ENCODE results near the gene OR4D10. TPM values are rescaled to one million over a fixed set of nuclear protein-coding genes. Genes with fewer than 3 reads are reported as not detected.

The OR4D10 gene
- not detected in 5 replicates for total RNA-seq (2022; extraction: Qiagen RNA extraction; ENCODE audit: low read depth)

DNA sequence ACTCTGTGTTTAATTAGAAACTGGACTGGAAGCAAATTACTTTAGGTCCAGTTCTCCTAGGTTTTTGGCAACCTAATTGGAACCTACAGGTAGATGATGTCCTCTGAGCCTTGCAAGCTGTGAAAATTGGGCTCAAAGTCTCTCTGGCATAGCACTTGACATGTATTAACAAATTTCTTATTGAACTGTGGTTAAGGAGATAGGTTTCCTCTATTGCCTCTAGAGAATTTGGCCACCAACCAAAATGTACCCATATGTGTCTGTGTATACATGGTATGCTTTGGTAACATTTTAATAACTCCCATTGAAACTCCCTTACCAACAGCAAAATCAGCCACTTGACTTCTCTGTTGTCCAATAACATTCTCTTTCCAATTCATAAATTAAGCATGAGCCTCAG lies at the start of gene OR4D10:
TSS of gene OR4D10 (plus strand) at position 301 of the 400 bp plus-strand sequence. CDS start 4,115 bp downstream, outside the sequence.

DNA sequence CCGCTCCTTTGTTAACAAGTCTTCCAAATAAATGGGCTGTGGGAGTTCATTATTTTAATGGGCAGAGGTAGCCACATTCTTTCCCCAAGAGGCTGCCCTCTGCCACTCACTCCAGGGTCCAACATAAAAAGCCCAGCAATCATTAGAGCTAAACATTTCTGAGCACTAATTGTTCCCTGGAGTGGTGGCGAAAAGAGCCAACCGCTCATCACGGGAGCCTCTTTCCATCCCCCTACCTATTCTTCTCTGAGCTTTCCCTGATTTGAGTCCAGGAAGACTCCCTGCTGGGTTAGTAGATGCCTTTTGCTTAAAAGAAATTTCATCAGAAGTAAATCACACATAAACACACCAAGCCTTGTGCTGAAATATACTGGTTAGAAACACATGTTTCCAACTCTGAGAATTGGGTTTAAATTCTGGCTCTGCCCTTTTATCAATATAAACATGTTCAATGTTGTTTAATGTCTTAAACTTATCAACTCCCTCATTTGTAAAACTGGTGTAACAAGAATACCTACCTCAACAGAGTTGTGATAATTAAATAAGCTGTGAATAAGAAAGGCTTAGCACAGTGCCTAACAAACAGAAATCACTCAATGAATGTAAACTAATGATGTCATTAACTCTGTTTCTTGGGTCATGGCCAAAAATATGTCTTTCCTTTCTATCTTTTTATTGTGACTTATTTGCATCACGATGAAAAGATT lies 46.6 kb upstream of the OR4D10 start, which contains the start of gene OR5A2:
TSS of gene OR5A2 (minus strand) at position 53 of the 707 bp plus-strand sequence. CDS start 3,460 bp downstream, outside the sequence.

DNA sequence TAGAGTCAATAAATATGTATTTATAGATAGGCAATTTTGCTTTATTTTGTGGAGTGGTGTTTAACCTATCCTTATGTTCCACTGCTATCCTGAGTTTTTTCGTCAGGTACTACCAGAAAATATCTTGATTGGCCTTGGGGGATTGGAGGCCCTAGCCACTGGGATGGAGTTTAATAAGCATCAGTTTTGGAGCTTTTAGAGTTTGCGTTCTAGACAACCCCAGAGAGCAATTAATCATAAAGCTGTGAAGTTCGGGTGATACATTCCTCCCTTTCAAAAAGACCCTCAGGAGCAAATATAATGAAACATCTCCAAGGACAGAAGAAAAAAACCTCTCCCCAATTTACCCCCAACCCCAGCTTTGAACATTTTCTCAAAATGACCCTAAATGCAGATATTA lies 36.9 kb upstream of the OR4D10 start, which contains the start of gene OR5A1:
TSS of gene OR5A1 (plus strand) at position 301 of the 400 bp plus-strand sequence. CDS start 6,700 bp downstream, outside the sequence.

DNA sequence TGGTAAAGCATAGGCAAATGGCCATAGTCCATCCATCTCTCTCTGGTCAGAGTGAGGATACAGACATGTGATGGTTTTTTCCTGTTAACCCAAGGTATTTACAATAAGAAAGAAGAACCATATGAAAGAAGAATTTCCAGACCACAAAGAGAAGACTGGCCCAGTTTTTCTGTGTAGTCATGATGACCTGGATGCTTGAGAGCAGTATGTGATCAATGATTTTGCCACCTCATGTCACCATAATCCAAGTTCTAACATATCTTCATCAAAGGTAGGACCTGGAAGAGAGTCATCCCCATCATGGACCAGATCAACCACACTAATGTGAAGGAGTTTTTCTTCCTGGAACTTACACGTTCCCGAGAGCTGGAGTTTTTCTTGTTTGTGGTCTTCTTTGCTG lies 16.5 kb upstream of the OR4D10 start, which contains the start of gene OR4D6:
TSS of gene OR4D6 (plus strand) at position 301 of the 400 bp plus-strand sequence. CDS start at position 301, 0 bp downstream.

DNA sequence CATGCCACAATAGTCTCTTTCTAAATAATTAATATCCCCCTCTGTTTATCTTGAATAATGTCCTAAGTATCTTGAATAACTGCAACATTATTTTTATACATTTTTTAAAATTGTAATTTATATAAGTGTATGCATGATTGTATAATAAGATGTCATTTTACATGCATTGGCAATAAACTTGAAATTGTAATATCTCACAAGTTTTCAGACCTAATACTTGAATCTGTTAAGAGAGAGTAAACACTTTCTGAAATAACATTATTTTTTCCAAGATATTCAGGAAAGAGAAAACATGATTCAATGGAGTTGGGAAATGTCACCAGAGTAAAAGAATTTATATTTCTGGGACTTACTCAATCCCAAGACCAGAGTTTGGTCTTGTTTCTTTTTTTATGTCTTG lies 30.2 kb downstream of the OR4D10 start, which contains the start of gene OR4D11:
TSS of gene OR4D11 (plus strand) at position 301 of the 400 bp plus-strand sequence. CDS start at position 301, 0 bp downstream.

DNA sequence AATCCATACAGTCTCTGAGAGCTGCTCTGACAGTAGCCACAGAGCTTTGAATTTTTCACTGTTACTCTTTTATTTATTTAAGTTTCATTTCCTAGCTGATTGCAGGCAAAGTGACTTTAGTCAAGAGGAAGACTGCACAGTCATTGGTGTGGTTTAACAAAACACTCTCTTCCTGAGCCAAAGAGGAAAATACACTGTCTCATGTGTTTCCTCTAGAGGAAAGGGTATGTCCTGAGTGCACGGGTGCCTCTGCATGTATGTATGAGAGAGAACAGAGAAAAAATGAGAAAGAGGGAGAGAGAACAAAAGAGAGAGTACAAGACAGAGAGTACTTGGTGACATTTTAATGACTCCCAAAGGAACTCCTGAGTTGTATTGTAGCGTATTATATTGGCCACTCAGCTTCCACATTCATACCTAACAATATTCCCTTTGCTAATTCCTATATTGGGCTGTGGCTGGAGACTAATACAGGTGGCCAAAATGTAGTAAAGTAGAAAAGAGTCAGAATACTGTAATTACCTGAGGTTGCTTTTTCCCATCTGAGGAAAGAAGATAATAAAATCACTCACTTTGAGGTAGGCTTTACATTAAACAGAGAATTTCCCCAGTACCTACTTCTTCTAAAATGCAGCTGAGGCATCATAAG lies 38.0 kb downstream of the OR4D10 start, which contains the start of gene OR4D9:
TSS of gene OR4D9 (plus strand) at position 599 of the 649 bp plus-strand sequence. CDS start 3,374 bp downstream, outside the sequence.

Other genes with a start within 250 kb of the OR4D10 start
- not detected in 5 replicates for gene OR5AN1, start 114.4 kb upstream of the OR4D10 start, total RNA-seq (2022; extraction: Qiagen RNA extraction; ENCODE audit: low read depth)
- not detected in 5 replicates for gene OR5A2, start 46.9 kb upstream of the OR4D10 start, total RNA-seq (2022; extraction: Qiagen RNA extraction; ENCODE audit: low read depth)
- gene OR5A1, start 36.8 kb upstream of the OR4D10 start, total RNA-seq (2022; extraction: Qiagen RNA extraction; ENCODE audit: low read depth), result not detected in 5 replicates
- not detected in 5 replicates for gene OR4D6, start 16.4 kb upstream of the OR4D10 start, total RNA-seq (2022; extraction: Qiagen RNA extraction; ENCODE audit: low read depth)
- gene OR4D11, start 30.3 kb downstream of the OR4D10 start, total RNA-seq (2022; extraction: Qiagen RNA extraction; ENCODE audit: low read depth), result not detected in 5 replicates
- not detected in 5 replicates for gene OR4D9, start 38.2 kb downstream of the OR4D10 start, total RNA-seq (2022; extraction: Qiagen RNA extraction; ENCODE audit: low read depth)
- 26.8 to 34.3 TPM (median 29.6 TPM) in 5 replicates for gene OSBP, start 142.5 kb downstream of the OR4D10 start, total RNA-seq (2022; extraction: Qiagen RNA extraction; ENCODE audit: low read depth)
- 43.7 to 48.4 TPM (median 45.7 TPM) in 5 replicates for gene PATL1, start 195.7 kb downstream of the OR4D10 start, total RNA-seq (2022; extraction: Qiagen RNA extraction; ENCODE audit: low read depth)
- gene OR10V1, start 240.5 kb downstream of the OR4D10 start, total RNA-seq (2022; extraction: Qiagen RNA extraction; ENCODE audit: low read depth), result not detected in 5 replicates